HG02642 (cell line): ENCODE results near the gene VILL.

Experiments used
- ATAC-seq: cut with Tn5 transposase; IDR thresholded peaks from one replicate; pipeline ENCODE4 v1.9.1; 2021; ENCODE audit warnings: mild to moderate bottlenecking; ENCODE audit not compliant: unreplicated experiment, poor library complexity

The VILL gene

GRCh38 chr3:38009807-38010591 is 19.4 kb downstream of the VILL start:
- no peak for ATAC-seq

GRCh38 chr3:38011111-38011510 is 20.5 kb downstream of the VILL start:
- no peak for ATAC-seq

- ATAC-seq = no peak
These were observed 24.9 kb downstream of the VILL start for GRCh38 chr3:38015485-38015884.

GRCh38 chr3:38015984-38016383 is 25.4 kb downstream of the VILL start:
- no peak for ATAC-seq

- ATAC-seq = no peak
These were observed 25.8 kb downstream of the VILL start for GRCh38 chr3:38016410-38016809.

- ATAC-seq = no peak
These were observed 26.4 kb downstream of the VILL start for GRCh38 chr3:38016847-38017444.

GRCh38 chr3:38017445-38018295 is 27.1 kb downstream of the VILL start:
- no peak for ATAC-seq

GRCh38 chr3:38018296-38019266 is 28.0 kb downstream of the VILL start:
- no peak for ATAC-seq

- ATAC-seq = no peak
These were observed 29.2 kb downstream of the VILL start for GRCh38 chr3:38019658-38020341.

- no peak for ATAC-seq
These were observed 29.7 kb downstream of the VILL start for GRCh38 chr3:38020342-38020726.

- no peak for ATAC-seq
These were observed 30.6 kb downstream of the VILL start for GRCh38 chr3:38021196-38021595.

- no peak for ATAC-seq
These were observed 31.7 kb downstream of the VILL start for GRCh38 chr3:38022301-38022700.

- ATAC-seq = no peak
These were observed 32.5 kb downstream of the VILL start for GRCh38 chr3:38022896-38023709.

- no peak for ATAC-seq
These were observed 36.3 kb downstream of the VILL start for GRCh38 chr3:38026856-38027255.

GRCh38 chr3:38027466-38028465 is 37.2 kb downstream of the VILL start:
- ATAC-seq = no peak

GRCh38 chr3:38028621-38029361 is 38.2 kb downstream of the VILL start:
- ATAC-seq = no peak
